NK-92 (cell line): ENCODE data around the gene RAD51.

Source experiments
- DNase-seq: peaks from one replicate; lab custom pipeline; 2025; ENCODE audit not compliant: unreplicated experiment; lab: John Stamatoyannopoulos, UW

The RAD51 gene

DNA sequence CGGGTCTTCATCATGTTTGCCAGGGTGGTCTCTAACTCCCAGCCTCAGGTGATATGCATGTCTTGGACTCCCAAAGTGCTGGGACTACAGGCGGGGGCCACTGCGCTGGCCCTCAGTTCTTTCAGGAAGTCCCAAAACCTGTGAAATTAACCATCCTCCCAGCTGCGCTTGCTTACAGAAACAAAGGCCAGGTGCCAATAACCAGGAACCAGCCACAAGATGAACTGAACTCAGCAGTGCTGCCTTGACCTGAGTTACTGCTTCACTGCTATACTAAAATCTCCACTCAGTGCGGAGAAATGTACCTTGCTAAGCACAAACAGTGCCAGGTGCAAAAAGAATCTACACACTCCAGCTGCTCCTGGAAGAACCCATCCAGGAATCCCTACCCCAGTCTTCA lies 65.0 kb downstream of the RAD51 start:
- no peak for DNase-seq

DNA sequence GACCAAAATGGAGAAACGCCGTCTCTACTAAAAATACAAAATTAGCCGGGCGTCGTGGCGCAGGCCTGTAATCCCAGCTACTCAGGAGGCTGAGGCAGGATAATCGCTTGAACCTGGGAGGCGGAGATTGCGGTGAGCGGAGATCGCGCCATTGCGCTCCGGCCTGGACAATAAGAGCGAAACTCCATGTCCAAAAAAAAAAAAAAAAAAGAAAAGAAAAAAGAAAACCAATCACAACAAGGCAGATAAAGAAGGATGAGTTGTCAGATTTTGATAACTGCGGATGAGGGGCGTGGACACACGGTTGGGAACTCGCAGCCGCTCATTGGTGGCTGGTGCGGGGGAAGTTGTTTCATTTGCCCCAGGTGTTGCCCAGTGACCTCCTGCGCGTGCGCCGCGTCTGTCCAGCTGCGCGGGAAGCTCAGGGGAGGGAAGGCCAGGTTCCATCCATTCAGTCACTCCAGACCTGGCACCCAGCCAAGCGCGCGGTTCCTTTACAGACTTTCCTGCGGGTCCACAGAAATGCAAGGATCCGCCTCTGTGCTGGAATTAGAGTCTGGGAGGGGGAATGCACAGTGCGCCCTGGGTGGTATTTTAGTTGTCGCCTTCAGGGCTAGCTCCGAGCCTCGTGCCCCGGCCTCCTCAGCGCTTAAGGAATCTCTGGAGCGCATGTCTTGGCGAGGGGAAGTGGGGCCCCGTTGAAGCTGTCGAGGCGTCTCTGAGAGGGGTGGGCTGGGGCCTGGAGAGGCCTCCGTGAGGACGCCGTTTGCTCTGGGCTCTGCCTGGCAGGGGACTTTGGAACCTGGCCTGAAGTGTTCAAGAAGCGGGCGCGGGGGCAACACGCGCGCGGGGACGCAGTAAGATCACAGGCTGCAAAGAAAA lies 68.2 kb downstream of the RAD51 start:
- no peak for DNase-seq

DNA sequence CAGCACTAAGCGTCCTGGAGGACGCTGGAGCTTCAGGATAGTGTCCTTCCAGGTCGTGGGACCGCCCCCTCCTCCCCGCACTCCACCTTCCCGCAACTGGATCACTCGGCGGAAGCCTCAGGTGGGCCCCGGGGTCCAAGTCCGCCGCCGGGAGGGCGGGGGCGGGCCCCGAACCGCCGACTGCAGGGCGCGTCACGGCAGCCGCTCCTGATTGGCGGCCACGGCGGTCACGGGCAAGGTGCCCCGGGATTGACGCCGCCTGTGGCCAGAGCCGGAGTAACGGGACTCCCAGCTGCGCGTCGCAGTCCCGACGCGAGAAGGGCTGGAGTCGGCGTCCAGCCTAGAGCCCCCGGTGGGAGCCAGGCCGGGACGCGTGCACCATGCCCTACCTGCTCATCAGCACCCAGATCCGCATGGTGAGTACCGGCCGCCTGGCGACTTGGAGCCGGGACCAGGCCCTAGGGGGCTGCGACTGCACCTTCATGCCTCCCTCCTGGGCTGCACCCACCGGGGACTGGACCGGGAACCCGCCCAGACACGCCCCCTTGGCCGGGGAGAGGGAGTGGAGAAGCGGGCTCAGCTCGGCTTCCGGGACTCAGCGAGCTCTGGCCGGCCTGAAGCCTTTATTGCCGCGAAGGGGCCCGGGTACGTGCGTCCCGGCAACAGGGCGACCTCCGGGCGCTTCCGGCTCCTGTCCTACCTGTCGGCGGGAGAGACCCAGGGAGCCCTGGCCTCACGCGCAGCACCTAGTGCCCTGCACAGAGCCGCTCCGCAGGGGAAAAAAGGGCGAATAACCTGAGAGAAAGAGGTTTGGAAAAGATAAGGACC lies 69.0 kb downstream of the RAD51 start, which contains the start of gene GCHFR:
TSS of gene GCHFR (plus strand) at position 268 of the 828 bp plus-strand sequence. CDS start at position 381, 113 bp downstream.
- no peak for DNase-seq

DNA sequence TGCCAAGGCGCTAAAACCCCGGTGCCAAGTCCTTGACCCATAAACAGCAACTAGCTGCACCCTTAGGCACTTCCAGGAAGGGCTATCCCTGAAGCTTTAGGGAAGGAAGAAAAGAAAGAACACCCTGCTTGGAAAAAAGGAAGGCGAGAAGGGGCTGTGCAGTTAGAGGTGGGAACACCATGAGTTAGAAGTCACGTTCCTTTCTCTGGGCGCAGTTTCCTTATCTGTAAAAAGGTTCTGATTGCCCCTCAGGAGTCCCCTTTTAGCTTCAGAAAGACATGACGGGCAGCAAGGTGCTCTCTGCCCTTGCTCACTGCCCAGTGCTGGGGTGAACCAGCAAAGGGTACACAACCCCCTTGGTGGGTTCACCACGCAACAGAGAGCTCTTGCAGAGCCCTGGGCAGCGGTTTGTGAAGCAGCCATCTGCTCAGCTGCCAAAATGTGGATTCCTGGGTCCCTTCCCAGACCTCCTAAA lies 69.7 kb downstream of the RAD51 start:
- no peak for DNase-seq

DNA sequence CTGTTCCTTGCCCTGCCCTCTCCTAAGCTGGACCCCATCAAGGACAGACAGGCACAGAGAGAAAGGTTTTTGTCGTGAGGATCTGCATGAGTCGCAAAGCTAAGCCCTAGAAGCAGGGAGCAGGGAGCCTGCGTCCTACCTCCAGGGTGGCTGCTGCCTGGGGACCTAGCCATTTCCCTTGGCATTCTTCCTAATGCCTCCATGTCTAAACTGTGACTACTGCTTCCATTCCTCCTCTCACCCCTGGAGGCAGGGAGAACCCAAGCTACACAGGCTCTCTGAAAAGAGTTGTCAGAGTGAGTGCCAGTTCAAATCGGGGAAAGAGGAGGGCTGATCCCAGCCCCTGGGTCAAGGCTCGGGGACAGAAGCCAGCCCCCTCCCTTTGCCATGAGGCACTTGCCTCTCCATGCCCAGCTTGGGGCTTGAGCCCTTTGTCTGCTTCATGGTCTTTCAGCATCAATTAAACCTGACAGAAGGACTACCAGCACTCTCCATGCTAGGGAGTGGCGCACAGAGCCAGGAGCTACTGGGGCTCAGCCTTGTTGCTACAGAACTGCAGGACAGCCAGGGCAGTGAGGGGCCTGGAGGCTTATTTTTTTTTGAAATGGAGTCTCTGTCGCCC lies 71.3 kb downstream of the RAD51 start:
- DNase-seq: no peak

- DNase-seq: no peak
Measured at GRCh38 chr15:40766906-40767837, 72.2 kb downstream of the RAD51 start.

- DNase-seq: no peak
Measured at GRCh38 chr15:40767838-40768500, 73.0 kb downstream of the RAD51 start.

- DNase-seq: no peak
Measured at GRCh38 chr15:40768521-40769273, 73.7 kb downstream of the RAD51 start.

DNA sequence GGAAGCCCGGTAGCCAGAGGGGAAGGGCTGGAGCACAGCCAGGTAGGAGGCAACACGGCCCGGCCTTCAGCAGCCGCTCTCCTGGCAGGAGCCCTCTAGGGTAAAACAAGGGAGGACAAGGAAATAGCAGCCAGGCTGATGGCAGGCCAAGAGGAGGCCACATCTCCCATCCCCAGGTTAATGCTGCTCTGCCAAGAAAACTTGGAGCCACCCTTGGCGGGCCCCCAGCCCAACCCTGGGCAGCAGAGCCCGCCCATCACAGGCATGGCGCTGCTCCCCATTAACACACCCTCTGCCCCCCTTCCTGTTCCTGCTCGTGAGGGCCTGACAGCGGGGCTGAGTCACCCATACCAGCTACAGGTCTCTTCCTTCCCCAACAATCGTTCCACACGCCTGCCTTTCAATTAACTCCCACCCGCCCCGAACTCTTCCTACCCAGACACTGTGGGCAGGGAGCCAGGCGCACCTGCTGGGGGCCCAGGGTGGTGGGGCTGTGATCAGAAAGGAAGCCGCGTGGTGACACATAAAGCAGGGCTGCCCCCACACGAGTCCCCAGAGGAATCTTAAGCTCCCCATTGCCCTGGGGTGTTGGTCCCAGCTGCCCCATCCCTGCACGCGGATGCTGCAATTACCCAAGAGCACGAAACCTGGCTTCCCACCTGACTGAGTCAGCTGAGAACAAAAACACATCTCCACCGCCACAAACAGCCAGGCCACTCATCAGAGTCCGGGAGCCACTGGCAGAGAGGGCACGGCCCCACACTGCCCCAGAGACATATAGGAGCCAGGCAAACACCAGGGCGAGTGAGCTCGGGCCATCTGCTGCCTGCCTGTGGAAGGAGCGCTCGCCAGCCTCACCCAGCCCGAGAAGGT lies 74.5 kb downstream of the RAD51 start, which contains the start of gene C15orf62:
TSS of gene C15orf62 (plus strand) at position 707 of the 873 bp plus-strand sequence. CDS start 516 bp downstream, outside the sequence.
- no peak for DNase-seq

DNA sequence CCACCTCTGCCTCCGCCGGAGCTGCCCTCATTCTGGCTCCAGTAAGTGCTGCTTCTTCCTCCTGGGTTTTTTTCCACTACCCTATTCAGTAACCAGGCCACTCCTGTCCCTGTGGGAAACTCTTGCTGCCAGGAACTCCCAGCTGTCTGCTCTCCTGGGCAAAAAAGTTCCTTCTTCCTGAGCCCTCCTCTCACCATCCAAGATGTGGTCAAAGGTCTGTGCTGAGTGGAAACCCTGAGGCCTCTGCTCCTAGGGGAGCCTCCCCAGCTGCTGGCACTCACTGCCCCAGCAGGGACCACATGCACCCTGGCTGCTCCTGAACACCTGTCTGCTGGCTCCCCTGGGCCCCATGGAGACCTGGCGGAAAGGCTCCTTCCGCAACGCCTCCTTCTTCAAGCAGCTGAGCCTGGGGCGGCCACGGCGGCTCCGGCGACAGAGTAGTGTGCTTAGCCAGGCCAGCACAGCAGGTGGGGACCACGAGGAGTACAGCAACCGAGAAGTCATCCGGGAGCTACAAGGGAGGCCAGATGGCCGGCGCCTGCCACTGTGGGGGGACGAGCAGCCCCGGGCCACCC lies 75.3 kb downstream of the RAD51 start:
- DNase-seq: no peak

DNA sequence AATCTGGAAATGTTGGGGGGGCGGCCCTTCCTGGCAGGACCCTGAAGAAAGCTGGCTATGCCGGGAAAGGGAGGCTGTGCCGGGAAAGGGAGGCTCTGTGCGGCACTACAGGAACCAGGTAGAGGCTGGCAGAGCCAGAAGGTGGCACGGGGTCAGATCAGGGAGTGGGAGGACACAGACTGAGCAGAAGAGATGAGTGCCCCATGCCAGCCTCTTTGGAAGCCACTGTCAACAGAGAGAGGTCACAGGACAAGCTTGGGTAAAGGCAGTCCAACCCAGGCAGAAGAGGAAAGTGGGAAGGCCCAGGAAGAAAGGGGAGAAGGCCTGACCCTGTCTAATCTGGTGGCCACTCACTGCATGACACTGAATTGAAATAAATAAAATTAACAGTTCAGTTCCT lies 76.3 kb downstream of the RAD51 start:
- DNase-seq: no peak

GRCh38 chr15:40772014-40772413 lies 77.0 kb downstream of the RAD51 start:
- no peak for DNase-seq

DNA sequence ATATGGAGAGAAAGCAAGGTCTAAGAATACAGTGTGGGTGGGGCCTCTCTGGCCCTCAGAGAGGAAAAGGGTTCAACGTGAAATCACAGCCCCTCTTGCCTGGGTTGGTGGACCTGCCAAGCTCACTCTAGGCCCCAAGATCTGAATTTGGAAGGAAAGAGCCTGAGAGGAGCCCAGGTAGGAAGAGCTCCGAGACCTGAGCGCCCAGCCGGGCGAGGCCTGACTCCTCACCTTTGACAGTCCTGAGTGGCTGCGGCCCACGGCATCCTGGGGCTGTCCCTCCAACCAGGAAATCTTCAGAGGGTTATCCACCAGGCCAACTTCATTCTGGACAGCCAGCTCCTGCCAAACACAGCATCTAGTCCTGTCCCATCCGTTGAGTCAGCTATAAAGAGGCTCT lies 78.5 kb downstream of the RAD51 start:
- no peak for DNase-seq

DNA sequence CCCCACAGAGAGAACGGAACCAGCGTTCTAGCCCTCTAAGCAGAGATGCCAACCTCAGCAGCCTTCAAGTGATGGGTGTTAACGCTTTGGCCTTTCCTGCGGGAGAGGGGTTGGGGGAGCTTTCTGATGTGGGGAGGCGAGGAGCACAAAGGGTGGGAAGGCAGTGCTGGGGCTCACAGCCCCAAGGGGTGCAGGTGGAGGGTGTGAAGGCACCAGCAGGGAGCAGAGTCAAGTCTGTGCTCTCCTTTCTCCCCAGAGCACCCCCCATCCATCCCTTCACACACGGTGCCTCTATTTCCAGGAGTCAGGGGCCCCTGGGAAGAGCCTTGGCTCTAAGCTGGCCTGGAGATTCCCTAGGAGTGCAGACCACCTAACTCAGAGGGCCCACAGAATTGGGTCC lies 78.9 kb downstream of the RAD51 start:
- no peak for DNase-seq

DNA sequence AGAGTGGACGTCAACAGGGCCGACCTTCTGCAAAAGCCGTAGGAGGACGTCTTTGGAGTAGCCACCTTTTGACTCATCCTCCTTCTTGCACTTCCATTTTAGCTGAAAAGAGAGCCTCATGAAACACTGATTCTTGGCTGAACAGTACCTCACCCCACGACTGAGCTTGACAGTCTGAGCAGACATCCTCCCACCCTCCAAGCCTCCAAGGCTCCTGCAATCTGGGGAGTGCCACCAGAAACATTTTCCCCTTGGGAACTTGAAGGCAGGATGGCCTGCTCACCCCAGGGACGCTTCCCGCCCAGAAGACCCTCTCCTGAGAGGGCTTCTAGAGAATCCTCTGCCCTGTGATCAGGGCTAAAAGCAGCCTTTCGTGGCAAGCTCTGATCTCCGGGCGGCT lies 80.0 kb downstream of the RAD51 start:
- DNase-seq: no peak

DNA sequence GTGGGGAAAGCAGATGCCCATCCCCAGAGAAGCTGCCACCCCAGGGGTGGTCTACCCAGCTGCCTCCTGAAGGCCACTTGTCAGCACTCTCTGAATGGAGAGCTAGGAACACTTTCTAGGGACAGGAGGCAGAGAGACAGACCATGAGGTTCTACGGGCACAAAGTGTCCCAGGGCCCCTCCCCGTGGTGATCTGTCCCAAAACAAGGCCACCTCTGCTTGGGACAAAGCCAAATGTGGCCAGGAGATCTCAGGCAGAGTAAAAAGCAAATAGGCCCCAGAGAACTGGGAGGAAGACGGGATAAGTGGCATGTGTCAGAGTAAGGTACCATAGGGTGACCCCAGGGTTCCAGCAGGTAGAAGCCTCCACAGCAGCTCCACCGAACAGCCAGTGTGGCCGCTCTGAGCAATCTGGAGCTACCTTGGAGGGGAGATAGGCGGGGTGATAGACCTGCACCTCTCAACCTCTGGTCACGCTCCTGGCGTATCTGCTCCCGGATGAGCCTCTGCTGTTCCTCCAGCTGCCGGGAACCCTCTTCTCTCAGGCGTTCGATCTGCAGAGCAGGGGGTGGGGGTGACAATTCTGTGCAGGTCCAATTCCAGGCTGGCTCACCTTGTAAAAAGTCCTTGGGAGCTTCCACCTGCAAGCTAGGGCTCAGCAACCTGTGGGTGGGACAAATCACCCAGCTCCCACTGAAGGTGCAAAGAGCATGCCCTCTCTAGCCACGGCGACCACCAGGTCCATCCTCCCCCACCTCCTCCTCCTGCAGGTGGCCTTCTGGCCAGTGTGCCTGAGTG lies 81.0 kb downstream of the RAD51 start:
- DNase-seq: no peak
